ENCODE data around the gene RIOK3.
A peak's percentile ranks its signal among the peaks of the same experiment; 100 is the strongest.

Gene RIOK3

DNA sequence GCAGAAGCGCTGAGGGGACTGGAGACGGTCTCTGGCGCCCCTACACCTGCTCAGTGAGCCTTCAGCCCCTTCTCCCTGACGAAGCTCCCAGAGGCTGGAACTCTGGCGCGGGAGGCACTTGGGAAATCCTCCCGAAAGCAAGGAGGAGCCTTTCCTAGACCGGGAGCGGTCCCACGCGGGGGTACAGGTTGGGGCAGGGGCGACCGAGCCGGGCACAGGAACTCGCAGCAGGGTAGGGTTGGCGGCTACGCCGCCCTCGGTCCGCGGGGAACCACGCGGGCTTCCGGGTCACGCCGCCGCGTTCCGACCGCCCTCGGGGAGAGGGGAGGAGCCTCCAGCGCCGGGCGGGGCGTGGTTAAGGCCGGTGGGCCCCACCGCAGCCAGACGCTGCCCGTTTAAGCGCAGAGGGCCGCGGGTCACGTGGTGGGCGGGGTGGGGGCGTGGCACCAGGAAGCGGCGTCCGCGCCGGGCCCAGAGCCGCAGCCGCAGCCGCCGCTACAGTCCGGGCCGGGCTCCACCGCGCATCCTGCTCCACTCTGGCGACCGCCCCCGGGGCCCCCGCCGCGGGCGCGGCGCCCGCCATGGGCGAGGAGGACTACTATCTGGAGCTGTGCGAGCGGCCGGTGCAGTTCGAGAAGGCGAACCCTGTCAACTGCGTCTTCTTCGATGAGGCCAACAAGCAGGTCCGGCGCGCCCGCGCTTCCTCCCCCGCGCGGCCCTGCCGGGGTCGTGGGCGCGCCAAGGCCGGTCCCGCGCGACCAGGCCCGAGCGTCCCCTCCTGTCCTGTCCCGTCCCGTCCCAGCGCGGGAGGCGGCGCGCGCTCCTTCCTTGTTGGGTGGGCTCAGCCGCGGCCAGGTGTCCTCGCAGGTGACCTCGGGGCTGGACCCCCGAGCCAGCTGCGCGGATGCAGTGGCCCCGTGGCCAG, 50.2 kb downstream of the RIOK3 start, which contains the start of gene RMC1 (continued):
- TF ChIP-seq ZBTB17 (tag by site-specific recombination; IDR thresholded peaks at IDR 0.05) = peak; percentile 26; the same call in 1 of the 2 replicates
- TF ChIP-seq ZFP69B (tag by site-specific recombination; IDR thresholded peaks at IDR 0.05) = peak; percentile 100
- peak; percentile 56 for TF ChIP-seq ZSCAN30 (tag by site-specific recombination; IDR thresholded peaks at IDR 0.05)
- peak; percentile 53 for TF ChIP-seq KLF16 (tag by site-specific recombination; IDR thresholded peaks at IDR 0.05)
- no peak for TF ChIP-seq ZNF121 (tag by site-specific recombination; IDR thresholded peaks at IDR 0.05)
- peak; percentile 85; the same call in 1 of the 2 replicates for TF ChIP-seq ZBTB48 (tag by site-specific recombination; IDR thresholded peaks at IDR 0.05)
- TF ChIP-seq ZXDB (tag by site-specific recombination; IDR thresholded peaks at IDR 0.05) = peak; percentile 93
- peak; percentile 86 for TF ChIP-seq ZBTB8A (tag by site-specific recombination; IDR thresholded peaks at IDR 0.05)
- TF ChIP-seq, protein P1, sequence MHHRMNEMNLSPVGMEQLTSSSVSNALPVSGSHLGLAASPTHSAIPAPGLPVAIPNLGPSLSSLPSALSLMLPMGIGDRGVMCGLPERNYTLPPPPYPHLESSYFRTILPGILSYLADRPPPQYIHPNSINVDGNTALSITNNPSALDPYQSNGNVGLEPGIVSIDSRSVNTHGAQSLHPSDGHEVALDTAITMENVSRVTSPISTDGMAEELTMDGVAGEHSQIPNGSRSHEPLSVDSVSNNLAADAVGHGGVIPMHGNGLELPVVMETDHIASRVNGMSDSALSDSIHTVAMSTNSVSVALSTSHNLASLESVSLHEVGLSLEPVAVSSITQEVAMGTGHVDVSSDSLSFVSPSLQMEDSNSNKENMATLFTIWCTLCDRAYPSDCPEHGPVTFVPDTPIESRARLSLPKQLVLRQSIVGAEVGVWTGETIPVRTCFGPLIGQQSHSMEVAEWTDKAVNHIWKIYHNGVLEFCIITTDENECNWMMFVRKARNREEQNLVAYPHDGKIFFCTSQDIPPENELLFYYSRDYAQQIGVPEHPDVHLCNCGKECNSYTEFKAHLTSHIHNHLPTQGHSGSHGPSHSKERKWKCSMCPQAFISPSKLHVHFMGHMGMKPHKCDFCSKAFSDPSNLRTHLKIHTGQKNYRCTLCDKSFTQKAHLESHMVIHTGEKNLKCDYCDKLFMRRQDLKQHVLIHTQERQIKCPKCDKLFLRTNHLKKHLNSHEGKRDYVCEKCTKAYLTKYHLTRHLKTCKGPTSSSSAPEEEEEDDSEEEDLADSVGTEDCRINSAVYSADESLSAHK (tag by site-specific recombination; IDR thresholded peaks at IDR 0.05) = peak; percentile 82
- peak; percentile 48; the same call in 1 of the 2 replicates for TF ChIP-seq ZNF600 (tag by site-specific recombination; IDR thresholded peaks at IDR 0.05)
- TF ChIP-seq ZNF518A (tag by site-specific recombination; conservative IDR thresholded peaks at IDR 0.05; ENCODE audit: low read depth) = 0 out of 2 replicates have a peak, but pooled peaks have one; percentile 23
- 0 out of 2 replicates have a peak, but pooled peaks have one; percentile 18 for TF ChIP-seq OVOL3 (tag by site-specific recombination; IDR thresholded peaks at IDR 0.05)
- peak; percentile 54; the same call in 1 of the 2 replicates for TF ChIP-seq IKZF3 (tag by site-specific recombination; IDR thresholded peaks at IDR 0.05)
- TF ChIP-seq SP7 (tag by site-specific recombination; IDR thresholded peaks at IDR 0.05) = peak; percentile 84
- TF ChIP-seq SP2 (tag by site-specific recombination; IDR thresholded peaks at IDR 0.05) = peak; percentile 68
- TF ChIP-seq, protein P2, sequence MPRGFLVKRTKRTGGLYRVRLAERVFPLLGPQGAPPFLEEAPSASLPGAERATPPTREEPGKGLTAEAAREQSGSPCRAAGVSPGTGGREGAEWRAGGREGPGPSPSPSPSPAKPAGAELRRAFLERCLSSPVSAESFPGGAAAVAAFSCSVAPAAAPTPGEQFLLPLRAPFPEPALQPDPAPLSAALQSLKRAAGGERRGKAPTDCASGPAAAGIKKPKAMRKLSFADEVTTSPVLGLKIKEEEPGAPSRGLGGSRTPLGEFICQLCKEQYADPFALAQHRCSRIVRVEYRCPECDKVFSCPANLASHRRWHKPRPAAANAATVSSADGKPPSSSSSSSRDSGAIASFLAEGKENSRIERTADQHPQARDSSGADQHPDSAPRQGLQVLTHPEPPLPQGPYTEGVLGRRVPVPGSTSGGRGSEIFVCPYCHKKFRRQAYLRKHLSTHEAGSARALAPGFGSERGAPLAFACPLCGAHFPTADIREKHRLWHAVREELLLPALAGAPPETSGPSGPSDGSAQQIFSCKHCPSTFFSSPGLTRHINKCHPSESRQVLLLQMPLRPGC (tag by site-specific recombination; IDR thresholded peaks at IDR 0.05) = 0 out of 2 replicates have a peak, but pooled peaks have one; percentile 21
- TF ChIP-seq, protein P3, sequence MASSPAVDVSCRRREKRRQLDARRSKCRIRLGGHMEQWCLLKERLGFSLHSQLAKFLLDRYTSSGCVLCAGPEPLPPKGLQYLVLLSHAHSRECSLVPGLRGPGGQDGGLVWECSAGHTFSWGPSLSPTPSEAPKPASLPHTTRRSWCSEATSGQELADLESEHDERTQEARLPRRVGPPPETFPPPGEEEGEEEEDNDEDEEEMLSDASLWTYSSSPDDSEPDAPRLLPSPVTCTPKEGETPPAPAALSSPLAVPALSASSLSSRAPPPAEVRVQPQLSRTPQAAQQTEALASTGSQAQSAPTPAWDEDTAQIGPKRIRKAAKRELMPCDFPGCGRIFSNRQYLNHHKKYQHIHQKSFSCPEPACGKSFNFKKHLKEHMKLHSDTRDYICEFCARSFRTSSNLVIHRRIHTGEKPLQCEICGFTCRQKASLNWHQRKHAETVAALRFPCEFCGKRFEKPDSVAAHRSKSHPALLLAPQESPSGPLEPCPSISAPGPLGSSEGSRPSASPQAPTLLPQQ (tag by site-specific recombination; IDR thresholded peaks at IDR 0.05) = peak; percentile 100
- TF ChIP-seq KLF10 (tag by site-specific recombination; IDR thresholded peaks at IDR 0.05) = peak; percentile 99
- TF ChIP-seq ZNF501 (tag by site-specific recombination; IDR thresholded peaks at IDR 0.05) = peak; percentile 74; the same call in 1 of the 2 replicates
- peak; percentile 73; the same call in 1 of the 2 replicates for TF ChIP-seq ZNF777 (tag by site-specific recombination; IDR thresholded peaks at IDR 0.05; ENCODE audit: borderline replicate concordance)
- peak; percentile 37; the same call in 1 of the 2 replicates for TF ChIP-seq ZNF449 (tag by site-specific recombination; IDR thresholded peaks at IDR 0.05)
- no peak for TF ChIP-seq ZFP41 (tag by site-specific recombination; IDR thresholded peaks at IDR 0.05; ENCODE audit: borderline replicate concordance)
- peak; percentile 60; the same call in 1 of the 2 replicates for TF ChIP-seq ZFHX2 (tag by site-specific recombination; conservative IDR thresholded peaks at IDR 0.05)
- TF ChIP-seq KLF1 (tag by site-specific recombination; IDR thresholded peaks at IDR 0.05) = peak; percentile 95
- no peak for TF ChIP-seq ZNF654 (tag by site-specific recombination; IDR thresholded peaks at IDR 0.05; ENCODE audit: low read depth)
- TF ChIP-seq ZEB2 (tag by site-specific recombination; IDR thresholded peaks at IDR 0.05) = peak; percentile 80
- 0 out of 2 replicates have a peak, but pooled peaks have one; percentile 59 for TF ChIP-seq HOXC10 (CRISPR knock-in tag; IDR thresholded peaks at IDR 0.05)

All from HEK293 (cell line).